Activated CD8-positive, alpha-beta memory T cell treated with anti-CD3 and anti-CD28 coated beads for 36 hours (primary cell): ENCODE measurements around the gene RIPPLY2. TPM values are rescaled to one million over a fixed set of nuclear protein-coding genes. Genes with fewer than 3 reads are reported as not detected.

ENCODE experiments used
- CTCF ChIA-PET: fragments of 350-600 bp; sonication (Branson Sonifier 250); formaldehyde crosslinking; loops from one replicate; lab custom pipeline; 2021; ENCODE audit warnings: antibody characterized with exemption; lab: Charles Lee
- POLR2A ChIA-PET: fragments of 350-600 bp; sonication (Branson Sonifier 250); formaldehyde crosslinking; loops from one replicate; lab custom pipeline; 2021; ENCODE audit warnings: antibody characterized with exemption; lab: Charles Lee
- total RNA-seq, 2 experiments: library from RNA; stranded (reverse); gene quantifications; one replicate each; pipeline ENCODE4 v1.2.3, GENCODE V29; 2021

The RIPPLY2 gene
- total RNA-seq, 2 experiments from 2014 or later = not detected

- CTCF ChIA-PET = no interaction called here
- POLR2A ChIA-PET = no interaction called here
These were observed 6.5 kb downstream of the RIPPLY2 start, which contains the start of gene CYB5R4 for GRCh38 chr6:83859410-83860358. CYB5R4 (plus strand) TSS chr6:83859689; CDS start chr6:83859783, 94 bp downstream.

- POLR2A ChIA-PET = no interaction called here
- CTCF ChIA-PET = interaction anchor here (0.9 kb wide), 1 partner anchor 360 kb away, joined by 3 read pairs; no protein-coding TSS in a partner anchor
These were observed 7.2 kb downstream of the RIPPLY2 start for GRCh38 chr6:83860359-83860755.

GRCh38 chr6:83860782-83861495 is 7.8 kb downstream of the RIPPLY2 start:
- ChIA-PET CTCF (interaction anchor here (0.9 kb wide), 1 partner anchor 359 kb away, joined by 3 read pairs; no protein-coding TSS in a partner anchor), POLR2A (no interaction called here)

- CTCF ChIA-PET = no interaction called here
- POLR2A ChIA-PET = no interaction called here
These were observed 9.8 kb downstream of the RIPPLY2 start for GRCh38 chr6:83862776-83863471.

GRCh38 chr6:83867043-83867442 is 13.9 kb downstream of the RIPPLY2 start:
- POLR2A ChIA-PET = no interaction called here
- CTCF ChIA-PET = no interaction called here

GRCh38 chr6:83867527-83868161 is 14.5 kb downstream of the RIPPLY2 start:
- CTCF ChIA-PET = no interaction called here
- POLR2A ChIA-PET = no interaction called here

GRCh38 chr6:83868639-83869038 is 15.5 kb downstream of the RIPPLY2 start:
- ChIA-PET CTCF (no interaction called here), POLR2A (no interaction called here)

GRCh38 chr6:83870649-83871048 is 17.5 kb downstream of the RIPPLY2 start:
- ChIA-PET POLR2A (no interaction called here), CTCF (no interaction called here)

GRCh38 chr6:83872386-83873118 is 19.4 kb downstream of the RIPPLY2 start:
- ChIA-PET CTCF (no interaction called here), POLR2A (no interaction called here)

- CTCF ChIA-PET = no interaction called here
- POLR2A ChIA-PET = no interaction called here
These were observed 20.7 kb downstream of the RIPPLY2 start for GRCh38 chr6:83873869-83874268.

GRCh38 chr6:83875843-83876242 is 22.7 kb downstream of the RIPPLY2 start:
- POLR2A ChIA-PET = no interaction called here
- CTCF ChIA-PET = no interaction called here

GRCh38 chr6:83878902-83879644 is 25.9 kb downstream of the RIPPLY2 start:
- POLR2A ChIA-PET = no interaction called here
- CTCF ChIA-PET = no interaction called here

- ChIA-PET POLR2A (no interaction called here), CTCF (no interaction called here)
These were observed 26.6 kb downstream of the RIPPLY2 start for GRCh38 chr6:83879746-83880145.

GRCh38 chr6:83883240-83883639 is 30.1 kb downstream of the RIPPLY2 start:
- CTCF ChIA-PET = interaction anchor here (0.6 kb wide), 1 partner anchor 114 kb away, joined by 4 read pairs; no protein-coding TSS in a partner anchor
- POLR2A ChIA-PET = no interaction called here

GRCh38 chr6:83884523-83884922 is 31.4 kb downstream of the RIPPLY2 start:
- POLR2A ChIA-PET = no interaction called here
- CTCF ChIA-PET = no interaction called here

GRCh38 chr6:83885984-83886383 is 32.8 kb downstream of the RIPPLY2 start:
- CTCF ChIA-PET = no interaction called here
- POLR2A ChIA-PET = no interaction called here

GRCh38 chr6:83889621-83890020 is 36.5 kb downstream of the RIPPLY2 start:
- ChIA-PET CTCF (no interaction called here), POLR2A (no interaction called here)

- ChIA-PET POLR2A (no interaction called here), CTCF (no interaction called here)
These were observed 37.4 kb downstream of the RIPPLY2 start for GRCh38 chr6:83890520-83890919.
